ENCODE measurements around the gene IFFO2. TPM values are rescaled to one million over a fixed set of nuclear protein-coding genes. Genes with fewer than 3 reads are reported as not detected.
A peak's percentile ranks its signal among the peaks of the same experiment; 100 is the strongest.

IFFO2 gene
- total and polyA plus RNA-seq, 2 of the 13 experiments (the other 11 are each of a cell fraction or from before 2014, with no cell fraction given), result 7.3 to 16.7 TPM

GRCh38 chr1:18861082-18861481 lies 95.4 kb downstream of the IFFO2 start:
- no TSS peak for BruUV-seq (replicated peaks)
- ChIA-PET CTCF (ENCODE audit: low intra/inter-chr PET ratio, low total read pairs) (no interaction called here), POLR2A (no interaction called here)
- H4K20me1 ChIP-seq (ENCODE audit: insufficient read depth, low read length), result no peaks in the 10 kb centered on the region
- no peak overlapping the region for H2AFZ ChIP-seq (ENCODE audit: low read length)
- DNase-seq (ENCODE audit: low spot score) (no peak), ATAC-seq (no peak), FAIRE-seq (no peak)
- H3K27me3 ChIP-seq (ENCODE audit: control insufficient read depth in 1 of 2, insufficient read depth in 2 of 2, low read length in 2 of 2), result peaks cover 4 to 34% of the 10 kb centered on the region in 2 experiments; a peak in 4 of 5 replicates
- in situ Hi-C loops (cut with HindIII; ENCODE audit: extremely low pct_ligation_motif_present, low pct_unique_long_range_greater_than_20kb), result no loop called here
- H3K9me3 ChIP-seq (ENCODE audit: low read length), result no peaks in the 10 kb centered on the region
- H3K79me2 ChIP-seq (ENCODE audit: insufficient read depth, low read length), result no peaks in the 10 kb centered on the region
- intact Hi-C loops (cut with micrococcal nuclease; ENCODE audit: unreplicated experiment), result no loop called here
- no peak overlapping the region for H3K27ac ChIP-seq (ENCODE audit: extremely low read length, insufficient read depth, low read length)
- H3K4me2 ChIP-seq (ENCODE audit: low read depth, low read length), result no peak overlapping the region
- peaks cover 2% of the 10 kb centered on the region; the same call in 1 of the 2 replicates for H3K4me1 ChIP-seq (ENCODE audit: insufficient read depth, low read length)
- TF ChIP-seq ZNF747 (CRISPR knock-in tag; IDR thresholded peaks at IDR 0.05; ENCODE audit: borderline replicate concordance) (no peak), CC2D1A (CRISPR knock-in tag; IDR thresholded peaks at IDR 0.05) (no peak), RAD51 (IDR thresholded peaks at IDR 0.05; ENCODE audit: borderline replicate concordance) (0 out of 2 replicates have a peak, but pooled peaks have one; percentile 13)
- 69% methylated on average over 9 of the region's 9 CpGs for WGBS (ENCODE audit: low lambda C conversion rate)
- H3K9ac ChIP-seq (ENCODE audit: insufficient read depth, low read depth, low read length), result no peak overlapping the region
- no peaks in the 10 kb centered on the region for H3K36me3 ChIP-seq (replicated peaks in 1 of 2; ENCODE audit: control insufficient read depth in 1 of 2, insufficient read depth in 2 of 2, low read length in 2 of 2)
- no peak overlapping the region for H3K4me3 ChIP-seq (replicated peaks in 1 of 3; ENCODE audit: insufficient read depth in 1 of 3, low read depth in 2 of 3, low read length in 3 of 3)

- H3K4me2 ChIP-seq (ENCODE audit: low read depth, low read length), result no peak within 1 kb of the TSS
- BruUV-seq (replicated peaks), result no TSS peak
- ChIA-PET POLR2A (no interaction called here), CTCF (ENCODE audit: low intra/inter-chr PET ratio, low total read pairs) (no interaction called here)
- no peak within 1 kb of the TSS for H2AFZ ChIP-seq (ENCODE audit: low read length)
- H3K4me3 ChIP-seq (replicated peaks in 1 of 3; ENCODE audit: insufficient read depth in 1 of 3, low read depth in 2 of 3, low read length in 3 of 3), result no peak within 1 kb of the TSS
- TF ChIP-seq ZNF143 (CRISPR knock-in tag; IDR thresholded peaks at IDR 0.05), result no peak
- no peak within 1 kb of the TSS for H3K9ac ChIP-seq (ENCODE audit: insufficient read depth, low read depth, low read length)
- H3K9me3 ChIP-seq (ENCODE audit: low read length), result no peaks in the 10 kb centered on the region
- DNase-seq (ENCODE audit: low spot score) (no peak), FAIRE-seq (no peak), ATAC-seq (no peak)
- no peaks in the 10 kb centered on the region for H3K36me3 ChIP-seq (replicated peaks in 1 of 2; ENCODE audit: control insufficient read depth in 1 of 2, insufficient read depth in 2 of 2, low read length in 2 of 2)
- H4K20me1 ChIP-seq (ENCODE audit: insufficient read depth, low read length), result no peaks in the 10 kb centered on the region
- intact Hi-C loops (cut with micrococcal nuclease; ENCODE audit: unreplicated experiment) (no loop called here), in situ Hi-C loops (cut with HindIII; ENCODE audit: extremely low pct_ligation_motif_present, low pct_unique_long_range_greater_than_20kb) (no loop called here)
- 0% methylated on average over 4 of the region's 4 CpGs for WGBS (ENCODE audit: low lambda C conversion rate)
- no peaks in the 10 kb centered on the region for H3K4me1 ChIP-seq (ENCODE audit: insufficient read depth, low read length)
- H3K79me2 ChIP-seq (ENCODE audit: insufficient read depth, low read length), result no peaks in the 10 kb centered on the region
- H3K27ac ChIP-seq (ENCODE audit: extremely low read length, insufficient read depth, low read length), result no peak within 1 kb of the TSS
- peaks cover 4 to 19% of the 10 kb centered on the region in 2 experiments; a peak in 4 of 5 replicates for H3K27me3 ChIP-seq (ENCODE audit: control insufficient read depth in 1 of 2, insufficient read depth in 2 of 2, low read length in 2 of 2)
Measured at GRCh38 chr1:18859560-18859959, 96.9 kb downstream of the IFFO2 start, which contains the start of gene TAS1R2. TSS of gene TAS1R2 (minus strand) at chr1:18859660. CDS start at chr1:18859660, 0 bp downstream.
